Common myeloid progenitor, CD34-positive (primary cell): ENCODE data around the gene YAP1.

Source experiments
- CTCF ChIA-PET: fragments of 350-600 bp; sonication (Branson Sonifier 250); formaldehyde crosslinking; loops from one replicate; lab custom pipeline; 2021; ENCODE audit warnings: antibody characterized with exemption; lab: Charles Lee
- POLR2A ChIA-PET: fragments of 350-600 bp; sonication (Branson Sonifier 250); formaldehyde crosslinking; loops from one replicate; lab custom pipeline; 2021; ENCODE audit warnings: antibody characterized with exemption; lab: Charles Lee
- DNase-seq, 3 donors: peaks; one replicate each; pipeline versions ENCODE4 v3.0.0 to v3.0.0-alpha.2; 2013
- H3K27ac ChIP-seq, 2 experiments: 1 replicate in 1 of 2; 2 replicates in 1 of 2; pipeline ENCODE4 v1.7.0; 2013; ENCODE audit warnings: inconsistent platforms in 2 of 2, low read length in 2 of 2, mild to moderate bottlenecking in 2 of 2, low read depth in 1 of 2, moderate library complexity in 1 of 2; ENCODE audit not compliant: severe bottlenecking in 2 of 2, insufficient read depth in 1 of 2, poor library complexity in 1 of 2
- H3K27me3 ChIP-seq, 5 experiments: replicated peaks in 2 of 5; 1 replicate in 3 of 5; 2 replicates in 2 of 5; pipeline versions ENCODE4 v1.6.1 to v1.7.0; 2013; ENCODE audit warnings: low read length in 4 of 5, mild to moderate bottlenecking in 2 of 5, moderate library complexity in 2 of 5, inconsistent platforms in 1 of 5; ENCODE audit not compliant: insufficient read depth in 5 of 5, control insufficient read depth in 4 of 5
- H3K36me3 ChIP-seq, 4 experiments: 1 replicate in 2 of 4; 2 replicates in 2 of 4; pipeline versions ENCODE4 v1.6.1 to v1.7.0; 2013; ENCODE audit warnings: low read length in 3 of 4, control low read depth in 1 of 4, mild to moderate bottlenecking in 1 of 4; ENCODE audit not compliant: control insufficient read depth in 4 of 4, insufficient read depth in 4 of 4
- H3K4me1 ChIP-seq, 4 experiments: 1 replicate in 3 of 4; 2 replicates in 1 of 4; pipeline versions ENCODE4 v1.6.1 to v1.7.1; 2013; ENCODE audit warnings: low read length in 3 of 4, mild to moderate bottlenecking in 3 of 4, control low read depth in 1 of 4, inconsistent platforms in 1 of 4, moderate library complexity in 1 of 4; ENCODE audit not compliant: control insufficient read depth in 4 of 4, insufficient read depth in 4 of 4; ENCODE audit errors: control extremely low read depth in 1 of 4
- H3K4me3 ChIP-seq, 7 experiments: 1 replicate in 4 of 7; 2 replicates in 3 of 7; pipeline versions ENCODE4 v1.5.1 to v1.7.0; 2013; ENCODE audit warnings: mild to moderate bottlenecking in 7 of 7, low read length in 6 of 7, moderate library complexity in 6 of 7, inconsistent platforms in 2 of 7, low read depth in 2 of 7, control low read depth in 1 of 7; ENCODE audit not compliant: insufficient read depth in 4 of 7, control insufficient read depth in 1 of 7; ENCODE audit errors: extremely low read depth in 1 of 7
- H3K9me3 ChIP-seq, 5 experiments: 1 replicate in 4 of 5; 2 replicates in 1 of 5; pipeline versions ENCODE4 v1.6.1 to v1.7.1; 2013; ENCODE audit warnings: low read length in 4 of 5, mild to moderate bottlenecking in 2 of 5, inconsistent platforms in 1 of 5, low read depth in 1 of 5, moderate library complexity in 1 of 5; ENCODE audit not compliant: control insufficient read depth in 4 of 5, insufficient read depth in 2 of 5; ENCODE audit errors: control extremely low read depth in 1 of 5
- WGBS: methylation state at CpG from one replicate; pipeline ENCODE4 v1.1.5; 2013; ENCODE audit not compliant: insufficient coverage; 5-methylcytosine and 5-hydroxymethylcytosine counted together

The YAP1 gene

DNA sequence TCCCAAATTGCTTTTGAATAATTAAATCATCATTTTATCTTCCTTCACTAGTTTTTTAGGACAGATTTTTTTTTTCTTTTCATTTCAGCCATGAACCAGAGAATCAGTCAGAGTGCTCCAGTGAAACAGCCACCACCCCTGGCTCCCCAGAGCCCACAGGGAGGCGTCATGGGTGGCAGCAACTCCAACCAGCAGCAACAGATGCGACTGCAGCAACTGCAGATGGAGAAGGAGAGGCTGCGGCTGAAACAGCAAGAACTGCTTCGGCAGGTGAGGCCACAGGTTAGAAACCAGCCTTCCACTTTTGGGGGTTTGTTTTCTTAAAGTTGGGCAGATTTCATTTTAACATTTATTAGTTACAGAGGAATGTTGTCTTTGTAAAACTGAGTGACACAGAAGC lies 95.6 kb downstream of the YAP1 start:
- H3K9me3 ChIP-seq, result no peaks in the 10 kb centered on the region
- H3K27ac ChIP-seq, result no peak overlapping the region
- CTCF ChIA-PET, result no interaction called here
- peaks cover 0 to 42% (median 5%) of the 10 kb centered on the region in 5 experiments for H3K27me3 ChIP-seq
- no peaks in the 10 kb centered on the region for H3K36me3 ChIP-seq
- H3K4me3 ChIP-seq, result no peak overlapping the region
- DNase-seq, result no peak
- POLR2A ChIA-PET, result no interaction called here
- H3K4me1 ChIP-seq, result no peaks in the 10 kb centered on the region
- 60% methylated on average over 1 of the region's 4 CpGs for WGBS

GRCh38 chr11:102208835-102209234 lies 98.6 kb downstream of the YAP1 start:
- no peaks in the 10 kb centered on the region for H3K4me1 ChIP-seq
- ChIA-PET CTCF (no interaction called here), POLR2A (no interaction called here)
- no CpG with 5 or more reads among the region's 2 CpGs for WGBS
- no peak overlapping the region for H3K27ac ChIP-seq
- no peaks in the 10 kb centered on the region for H3K9me3 ChIP-seq
- DNase-seq, result no peak
- no peak overlapping the region for H3K4me3 ChIP-seq
- no peaks in the 10 kb centered on the region for H3K36me3 ChIP-seq
- peaks cover 0 to 50% (median 4%) of the 10 kb centered on the region in 5 experiments for H3K27me3 ChIP-seq

DNA sequence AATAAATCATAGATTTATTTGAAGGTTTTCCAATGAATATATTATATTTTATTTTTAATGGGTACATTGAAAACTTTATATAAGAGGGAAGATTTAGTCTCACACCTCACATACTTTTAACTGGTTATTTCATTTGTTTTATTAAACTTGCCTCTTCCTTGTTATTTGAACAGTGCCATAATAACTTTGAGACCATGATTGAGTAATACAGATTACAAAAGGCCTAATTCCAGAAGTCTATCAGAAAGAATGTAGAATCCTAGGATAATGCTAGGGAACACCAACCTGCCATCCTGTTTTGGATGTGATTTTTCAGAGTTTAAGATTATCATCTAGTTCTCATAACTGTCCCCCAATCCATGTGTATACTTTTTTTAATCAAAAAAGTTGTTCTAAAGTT lies 104.4 kb downstream of the YAP1 start:
- no peak overlapping the region for H3K4me3 ChIP-seq
- no peaks in the 10 kb centered on the region for H3K9me3 ChIP-seq
- ChIA-PET POLR2A (no interaction called here), CTCF (no interaction called here)
- H3K27me3 ChIP-seq, result peaks cover 4 to 34% (median 12%) of the 10 kb centered on the region in 5 experiments
- no peak for DNase-seq
- H3K4me1 ChIP-seq, result no peaks in the 10 kb centered on the region
- no peak overlapping the region for H3K27ac ChIP-seq
- H3K36me3 ChIP-seq, result no peaks in the 10 kb centered on the region

- no peak overlapping the region for H3K27ac ChIP-seq
- ChIA-PET POLR2A (no interaction called here), CTCF (no interaction called here)
- WGBS, result 100% methylated on average over 1 of the region's 2 CpGs
- no peak for DNase-seq
- H3K36me3 ChIP-seq, result no peaks in the 10 kb centered on the region
- no peaks in the 10 kb centered on the region for H3K9me3 ChIP-seq
- no peak overlapping the region for H3K4me3 ChIP-seq
- peaks cover 5 to 30% (median 9%) of the 10 kb centered on the region in 5 experiments for H3K27me3 ChIP-seq
- no peaks in the 10 kb centered on the region for H3K4me1 ChIP-seq
These were observed 106.3 kb downstream of the YAP1 start for GRCh38 chr11:102216433-102217075.

GRCh38 chr11:102220728-102221467 lies 110.7 kb downstream of the YAP1 start:
- POLR2A ChIA-PET, result no interaction called here
- Histone ChIP-seq H3K4me3 (no peak overlapping the region), H3K36me3 (no peaks in the 10 kb centered on the region), H3K27ac (no peak overlapping the region), H3K9me3 (no peaks in the 10 kb centered on the region), H3K27me3 (peaks cover 5 to 15% (median 5%) of the 10 kb centered on the region in 5 experiments), H3K4me1 (no peaks in the 10 kb centered on the region)
- DNase-seq, result no peak
- 98% methylated on average over 7 of the region's 7 CpGs for WGBS
- CTCF ChIA-PET, result no interaction called here

GRCh38 chr11:102223859-102224258 lies 113.6 kb downstream of the YAP1 start:
- Histone ChIP-seq H3K9me3 (no peaks in the 10 kb centered on the region), H3K4me3 (no peak overlapping the region), H3K4me1 (no peaks in the 10 kb centered on the region), H3K27me3 (peaks cover 0 to 18% (median 8%) of the 10 kb centered on the region in 5 experiments), H3K36me3 (no peaks in the 10 kb centered on the region), H3K27ac (no peak overlapping the region)
- no CpG with 5 or more reads among the region's 2 CpGs for WGBS
- no peak for DNase-seq
- ChIA-PET CTCF (no interaction called here), POLR2A (no interaction called here)
